Astrocyte of the spinal cord (primary cell): ENCODE data around the gene SRRM2.

ENCODE experiments used
- DNase-seq: peaks from one replicate; pipeline ENCODE4 v3.0.0; 2011; ENCODE audit warnings: low read depth, low spot score
- H3K4me3 ChIP-seq: 2 replicates; pipeline ENCODE4 v1.5.1; 2011; ENCODE audit warnings: low read depth, mild to moderate bottlenecking, low read length, moderate library complexity
- in situ Hi-C: cut with HindIII; loops from 2 replicates; pipeline ENCODE4 v1.10.0; 2017; ENCODE audit warnings: low sequenced_read_pairs
- TF ChIP-seq, protein P1 (sequence below): IDR thresholded peaks from 2 replicates; pipeline ENCODE4 v1.5.1; 2012; ENCODE audit warnings: low read depth, mild to moderate bottlenecking, low read length, inconsistent platforms

SRRM2 gene

DNA sequence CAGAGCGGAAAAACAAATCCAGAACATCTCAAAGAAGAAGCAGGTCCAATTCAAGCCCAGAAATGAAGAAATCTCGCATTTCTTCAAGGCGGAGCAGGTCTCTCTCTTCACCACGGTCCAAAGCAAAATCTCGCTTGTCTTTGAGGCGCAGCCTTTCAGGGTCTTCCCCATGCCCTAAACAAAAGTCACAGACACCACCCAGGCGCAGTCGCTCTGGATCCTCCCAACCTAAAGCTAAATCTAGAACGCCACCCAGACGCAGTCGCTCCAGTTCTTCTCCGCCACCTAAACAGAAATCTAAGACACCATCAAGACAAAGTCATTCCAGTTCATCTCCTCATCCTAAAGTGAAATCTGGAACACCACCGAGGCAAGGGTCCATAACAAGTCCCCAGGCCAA is 10.3 kb downstream of the SRRM2 start:
- TF ChIP-seq, protein P1, sequence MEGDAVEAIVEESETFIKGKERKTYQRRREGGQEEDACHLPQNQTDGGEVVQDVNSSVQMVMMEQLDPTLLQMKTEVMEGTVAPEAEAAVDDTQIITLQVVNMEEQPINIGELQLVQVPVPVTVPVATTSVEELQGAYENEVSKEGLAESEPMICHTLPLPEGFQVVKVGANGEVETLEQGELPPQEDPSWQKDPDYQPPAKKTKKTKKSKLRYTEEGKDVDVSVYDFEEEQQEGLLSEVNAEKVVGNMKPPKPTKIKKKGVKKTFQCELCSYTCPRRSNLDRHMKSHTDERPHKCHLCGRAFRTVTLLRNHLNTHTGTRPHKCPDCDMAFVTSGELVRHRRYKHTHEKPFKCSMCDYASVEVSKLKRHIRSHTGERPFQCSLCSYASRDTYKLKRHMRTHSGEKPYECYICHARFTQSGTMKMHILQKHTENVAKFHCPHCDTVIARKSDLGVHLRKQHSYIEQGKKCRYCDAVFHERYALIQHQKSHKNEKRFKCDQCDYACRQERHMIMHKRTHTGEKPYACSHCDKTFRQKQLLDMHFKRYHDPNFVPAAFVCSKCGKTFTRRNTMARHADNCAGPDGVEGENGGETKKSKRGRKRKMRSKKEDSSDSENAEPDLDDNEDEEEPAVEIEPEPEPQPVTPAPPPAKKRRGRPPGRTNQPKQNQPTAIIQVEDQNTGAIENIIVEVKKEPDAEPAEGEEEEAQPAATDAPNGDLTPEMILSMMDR = no peak
- no peak for DNase-seq
- H3K4me3 ChIP-seq = no peak overlapping the region
- in situ Hi-C loops = no loop called here

DNA sequence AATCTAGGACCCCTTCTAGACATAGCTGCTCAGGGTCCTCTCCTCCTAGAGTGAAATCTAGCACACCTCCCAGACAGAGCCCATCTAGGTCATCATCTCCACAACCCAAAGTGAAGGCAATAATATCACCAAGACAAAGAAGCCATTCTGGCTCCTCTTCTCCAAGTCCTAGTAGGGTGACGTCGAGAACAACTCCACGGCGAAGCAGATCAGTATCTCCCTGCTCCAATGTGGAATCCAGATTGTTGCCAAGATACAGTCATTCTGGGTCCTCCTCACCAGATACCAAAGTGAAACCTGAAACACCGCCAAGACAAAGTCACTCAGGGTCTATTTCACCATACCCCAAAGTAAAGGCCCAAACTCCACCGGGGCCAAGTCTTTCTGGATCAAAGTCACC is 10.7 kb downstream of the SRRM2 start:
- TF ChIP-seq, protein P1 = no peak
- H3K4me3 ChIP-seq = no peak overlapping the region
- DNase-seq = no peak
- in situ Hi-C loops = no loop called here

- H3K4me3 ChIP-seq = no peak overlapping the region
- in situ Hi-C loops = no loop called here
- no peak for DNase-seq
- TF ChIP-seq, protein P1 = no peak
Observed at GRCh38 chr16:2764718-2765117, 12.3 kb downstream of the SRRM2 start.

DNA sequence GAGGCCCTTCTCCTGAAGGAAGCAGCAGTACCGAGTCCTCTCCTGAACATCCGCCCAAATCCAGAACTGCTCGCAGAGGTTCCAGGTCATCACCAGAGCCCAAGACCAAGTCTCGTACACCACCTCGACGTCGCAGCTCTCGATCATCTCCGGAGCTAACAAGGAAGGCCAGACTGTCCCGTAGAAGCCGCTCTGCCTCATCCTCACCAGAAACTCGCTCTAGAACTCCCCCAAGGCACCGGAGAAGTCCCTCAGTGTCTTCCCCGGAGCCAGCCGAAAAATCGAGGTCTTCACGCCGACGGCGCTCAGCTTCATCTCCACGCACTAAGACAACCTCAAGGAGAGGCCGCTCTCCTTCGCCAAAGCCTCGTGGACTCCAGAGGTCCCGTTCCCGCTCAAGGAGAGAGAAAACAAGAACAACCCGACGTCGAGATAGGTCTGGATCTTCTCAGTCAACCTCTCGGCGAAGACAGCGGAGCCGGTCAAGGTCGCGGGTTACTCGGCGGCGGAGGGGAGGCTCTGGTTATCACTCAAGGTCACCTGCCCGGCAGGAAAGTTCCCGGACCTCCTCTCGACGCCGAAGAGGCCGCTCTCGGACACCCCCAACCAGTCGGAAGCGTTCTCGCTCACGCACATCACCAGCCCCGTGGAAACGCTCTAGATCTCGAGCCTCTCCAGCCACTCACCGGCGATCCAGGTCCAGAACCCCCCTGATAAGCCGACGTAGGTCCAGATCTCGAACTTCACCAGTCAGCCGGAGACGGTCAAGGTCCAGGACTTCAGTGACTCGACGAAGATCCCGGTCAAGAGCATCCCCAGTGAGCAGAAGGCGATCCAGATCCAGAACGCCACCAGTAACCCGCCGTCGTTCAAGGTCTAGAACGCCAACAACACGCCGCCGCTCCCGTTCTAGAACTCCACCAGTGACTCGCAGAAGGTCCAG is 13.3 kb downstream of the SRRM2 start:
- DNase-seq = no peak
- TF ChIP-seq, protein P1 = no peak
- in situ Hi-C loops = no loop called here
- H3K4me3 ChIP-seq = no peak overlapping the region

GRCh38 chr16:2766430-2767139 is 14.1 kb downstream of the SRRM2 start:
- TF ChIP-seq, protein P1 = no peak
- H3K4me3 ChIP-seq = no peak overlapping the region
- in situ Hi-C loops = no loop called here
- DNase-seq = no peak

- in situ Hi-C loops = no loop called here
- no peak overlapping the region for H3K4me3 ChIP-seq
- DNase-seq = no peak
- TF ChIP-seq, protein P1 = no peak
Observed at GRCh38 chr16:2767140-2767731, 14.8 kb downstream of the SRRM2 start.
